PC-3 (cell line): ENCODE measurements around the gene DHODH. TPM values are rescaled to one million over a fixed set of nuclear protein-coding genes. Genes with fewer than 3 reads are reported as not detected.

Experiments
- ATAC-seq: fragments of 200-7000 bp; cut with Tn5 transposase; 2 replicates; pipeline ENCODE4 v1.9.1; 2020; ENCODE audit warnings: mild to moderate bottlenecking, moderate library complexity
- BruUV-seq: library from RNA; stranded (reverse); fragments of 400-500 nt; replicated peaks from 2 replicates; lab custom pipeline; 2021; lab: Mats Ljungman, UMichigan
- CTCF ChIA-PET: fragments of 300-600 bp; sonication (Branson Sonifier 250); formaldehyde crosslinking; loops from one replicate; lab custom pipeline; 2022; ENCODE audit warnings: antibody characterized with exemption; lab: Charles Lee
- POLR2A ChIA-PET: fragments of 300-600 bp; sonication (Branson Sonifier 250); formaldehyde crosslinking; loops from one replicate; lab custom pipeline; 2022; ENCODE audit warnings: antibody characterized with exemption; ENCODE audit not compliant: unreplicated experiment; lab: Charles Lee
- DNase-seq: peaks from one replicate; pipeline ENCODE4 v3.0.0-alpha.2; 2015
- H2AFZ ChIP-seq: fragments of 300-600 bp; sonication (generic); 2 replicates; pipeline ENCODE4 v1.6.0; 2016; ENCODE audit warnings: antibody characterized with exemption, low read length
- H3F3A ChIP-seq: fragments of 300-600 bp; sonication (generic); one replicate; pipeline ENCODE4 v1.6.0; 2017; ENCODE audit warnings: antibody characterized with exemption, low read length, control low read depth, mild to moderate bottlenecking; ENCODE audit not compliant: unreplicated experiment
- H3K27ac ChIP-seq: fragments of 300-600 bp; sonication (generic); 2 replicates; pipeline ENCODE4 v1.5.1; 2016; ENCODE audit warnings: mild to moderate bottlenecking, low read length
- H3K27me3 ChIP-seq: fragments of 300-600 bp; sonication (generic); 2 replicates; pipeline ENCODE4 v1.6.1; 2016; ENCODE audit warnings: low read length, mixed read lengths
- H3K36me3 ChIP-seq: fragments of 300-600 bp; sonication (generic); 2 replicates; pipeline ENCODE4 v1.6.1; 2016; ENCODE audit warnings: low read depth, mixed run types, low read length, mixed read lengths
- H3K4me1 ChIP-seq: fragments of 300-600 bp; sonication (generic); 2 replicates; pipeline ENCODE4 v1.5.1; 2016; ENCODE audit warnings: low read length; ENCODE audit not compliant: insufficient read depth
- H3K4me2 ChIP-seq: fragments of 300-600 bp; sonication (generic); 2 replicates; pipeline ENCODE4 v1.6.0; 2016; ENCODE audit warnings: low read length
- H3K4me3 ChIP-seq: fragments of 300-600 bp; sonication (generic); 2 replicates; pipeline ENCODE4 v1.5.1; 2016; ENCODE audit warnings: mild to moderate bottlenecking, low read length, mixed read lengths
- H3K79me2 ChIP-seq: fragments of 300-600 bp; sonication (generic); 2 replicates; pipeline ENCODE4 v1.6.1; 2017; ENCODE audit warnings: low read length, mixed read lengths
- H3K9ac ChIP-seq: fragments of 300-600 bp; sonication (generic); 2 replicates; pipeline ENCODE4 v1.6.0; 2016; ENCODE audit warnings: mild to moderate bottlenecking, low read length
- H3K9me2 ChIP-seq: fragments of 300-600 bp; sonication (generic); replicated peaks from 2 replicates; pipeline ENCODE4 v1.6.1; 2016; ENCODE audit warnings: mixed run types, low read length, mixed read lengths
- H3K9me3 ChIP-seq: fragments of 300-600 bp; sonication (generic); 2 replicates; pipeline ENCODE4 v1.6.1; 2016; ENCODE audit warnings: low read length, mixed read lengths
- H4K20me1 ChIP-seq: fragments of 300-600 bp; sonication (generic); 2 replicates; pipeline ENCODE4 v1.6.1; 2016; ENCODE audit warnings: low read length, mixed read lengths
- CTCF ChIP-seq: fragments of 300-600 bp; sonication (generic); conservative IDR thresholded peaks from 2 replicates; pipeline ENCODE4 v1.5.1; 2017; ENCODE audit warnings: antibody characterized with exemption, low read depth, mild to moderate bottlenecking, low read length
- EZH2 ChIP-seq: fragments of 300-600 bp; sonication (generic); IDR thresholded peaks from one replicate; pipeline ENCODE4 v1.6.1; 2017; ENCODE audit warnings: antibody characterized with exemption, mild to moderate bottlenecking, low read length; ENCODE audit not compliant: unreplicated experiment
- EZH2phosphoT487 ChIP-seq: fragments of 300-600 bp; sonication (generic); IDR thresholded peaks from 2 replicates; pipeline ENCODE4 v1.6.1; 2018; ENCODE audit warnings: mild to moderate bottlenecking, antibody characterized with exemption, low read length, borderline replicate concordance
- intact Hi-C: fragments of 100-400 bp; cut with micrococcal nuclease; formaldehyde crosslinking; loops from 2 replicates; pipeline ENCODE4 v1.9.0; 2023
- total RNA-seq: library from RNA; depleted of rRNA; stranded (reverse); fragments of >200 nt; gene quantifications from 2 replicates; pipeline ENCODE4 v1.2.3, GENCODE V29; 2014

Gene DHODH
- total RNA-seq, 1 experiment from 2014 or later = 11.1 TPM

DNA sequence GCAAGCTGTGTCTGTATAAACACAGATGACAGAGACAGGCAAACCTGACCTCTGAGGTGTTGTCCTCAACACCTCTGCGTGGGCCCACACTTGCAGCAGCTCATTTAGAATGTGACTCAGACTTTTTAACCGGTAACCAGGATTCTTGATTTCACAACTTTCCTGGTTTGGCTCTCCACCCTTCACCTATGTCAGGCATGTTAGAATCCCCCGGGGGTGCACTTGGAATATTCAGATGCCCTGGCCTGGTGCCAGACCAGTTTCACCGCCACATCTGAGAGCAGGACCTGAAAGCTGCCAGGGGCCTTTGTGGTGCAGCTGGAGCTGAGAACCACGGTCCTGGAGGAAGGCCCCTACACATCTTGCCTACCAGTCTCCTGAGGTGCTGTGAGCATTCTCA lies 4.8 kb downstream of the DHODH start:
- CTCF ChIA-PET = no interaction called here
- H3K9me3 ChIP-seq = no peaks in the 10 kb centered on the region
- no peaks in the 10 kb centered on the region for H3K27me3 ChIP-seq
- H3K4me1 ChIP-seq = no peaks in the 10 kb centered on the region
- ATAC-seq = no peak
- no peak overlapping the region for H3K4me3 ChIP-seq
- intact Hi-C loops = no loop called here
- no peak overlapping the region for H3K27ac ChIP-seq
- no peak for DNase-seq
- no peaks in the 10 kb centered on the region for H3F3A ChIP-seq
- POLR2A ChIA-PET = no interaction called here
- no peak overlapping the region for H3K9ac ChIP-seq
- no peaks in the 10 kb centered on the region for H3K9me2 ChIP-seq
- no peak overlapping the region for H2AFZ ChIP-seq
- H4K20me1 ChIP-seq = no peaks in the 10 kb centered on the region
- no peaks in the 10 kb centered on the region for H3K36me3 ChIP-seq
- no peak overlapping the region for H3K4me2 ChIP-seq
- peaks cover 18% of the 10 kb centered on the region for H3K79me2 ChIP-seq
- no peak for TF ChIP-seq EZH2phosphoT487
- TF ChIP-seq CTCF = no peak
- no peak for TF ChIP-seq EZH2
- no TSS peak for BruUV-seq

DNA sequence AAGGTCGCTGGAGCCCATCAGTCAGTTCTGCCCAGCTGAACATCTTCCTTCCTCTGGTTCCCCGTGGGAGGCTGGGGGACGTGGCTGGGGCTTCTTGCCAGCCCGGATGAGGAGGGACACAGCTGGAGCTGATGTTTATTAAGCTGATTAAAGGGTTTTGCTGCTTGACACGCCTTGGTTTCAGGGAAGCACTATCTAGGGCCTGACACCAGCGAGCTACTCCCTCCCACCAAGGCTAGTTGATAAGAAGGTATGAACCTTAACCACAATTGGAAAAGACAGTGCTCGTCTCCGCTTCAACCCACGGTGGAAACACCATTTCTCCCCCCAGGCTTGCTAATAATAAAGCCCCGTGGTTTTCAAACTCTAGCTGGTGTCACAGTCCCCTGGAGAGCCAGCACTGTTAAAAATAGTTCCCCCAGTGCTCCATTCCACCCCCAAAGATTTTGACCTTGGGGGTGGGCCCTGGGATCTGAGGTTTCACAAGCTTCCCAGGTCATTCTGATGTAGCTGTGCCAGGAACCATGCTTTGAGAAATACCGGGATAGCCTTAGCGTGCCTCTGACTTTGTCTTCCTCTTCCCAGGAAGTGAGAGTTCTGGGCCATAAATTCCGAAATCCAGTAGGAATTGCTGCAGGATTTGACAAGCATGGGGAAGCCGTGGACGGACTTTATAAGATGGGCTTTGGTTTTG lies 5.5 kb downstream of the DHODH start:
- no peak for ATAC-seq
- H3K4me2 ChIP-seq = no peak overlapping the region

GRCh38 chr16:72014675-72015074 lies 6.1 kb downstream of the DHODH start:
- no peak for DNase-seq
- Histone ChIP-seq H3F3A (no peaks in the 10 kb centered on the region), H3K4me1 (no peaks in the 10 kb centered on the region), H3K4me3 (no peak overlapping the region), H3K27ac (no peak overlapping the region), H3K27me3 (no peaks in the 10 kb centered on the region), H3K9ac (no peak overlapping the region), H2AFZ (no peak overlapping the region), H4K20me1 (no peaks in the 10 kb centered on the region), H3K79me2 (peaks cover 10% of the 10 kb centered on the region), H3K9me2 (no peaks in the 10 kb centered on the region), H3K36me3 (no peaks in the 10 kb centered on the region), H3K4me2 (no peak overlapping the region), H3K9me3 (no peaks in the 10 kb centered on the region)
- CTCF ChIA-PET = no interaction called here
- POLR2A ChIA-PET = no interaction called here
- ATAC-seq = no peak
- TF ChIP-seq EZH2 (no peak), CTCF (no peak), EZH2phosphoT487 (no peak)
- intact Hi-C loops = no loop called here
- BruUV-seq = no TSS peak

More for the DNA sequence above, 5.5 kb downstream of the DHODH start:
- ChIA-PET CTCF (no interaction called here), POLR2A (no interaction called here)
- Histone ChIP-seq H4K20me1 (no peaks in the 10 kb centered on the region), H3F3A (no peaks in the 10 kb centered on the region), H3K79me2 (peaks cover 14% of the 10 kb centered on the region), H3K9ac (no peak overlapping the region), H2AFZ (no peak overlapping the region), H3K36me3 (no peaks in the 10 kb centered on the region), H3K27me3 (no peaks in the 10 kb centered on the region), H3K4me3 (no peak overlapping the region), H3K9me2 (no peaks in the 10 kb centered on the region), H3K4me1 (no peaks in the 10 kb centered on the region), H3K27ac (no peak overlapping the region), H3K9me3 (no peaks in the 10 kb centered on the region)
- TF ChIP-seq EZH2 = no peak
- DNase-seq = no peak
- no TSS peak for BruUV-seq
- intact Hi-C loops = no loop called here
